Right atrium auricular region (tissue), 2 donors: ENCODE results near the gene PPP1R13B. TPM values are rescaled to one million over a fixed set of nuclear protein-coding genes. Genes with fewer than 3 reads are reported as not detected.

Experiments
- DNase-seq: peaks from one replicate; pipeline ENCODE4 v3.0.0-alpha.2; 2019; ENCODE audit warnings: low spot score
- H3K27ac ChIP-seq, 2 donors: fragments of 200-600 bp; sonication (generic); 1 replicate in 1 of 2; 2 replicates in 1 of 2; pipeline ENCODE4 v1.5.1; 2016 to 2019
- H3K27me3 ChIP-seq, 2 donors: fragments of 200-600 bp; sonication (generic); one replicate each; pipeline versions ENCODE4 v1.5.1 to v1.6.0; 2017 to 2019
- H3K36me3 ChIP-seq: fragments of 200-600 bp; sonication (generic); one replicate; pipeline ENCODE4 v1.5.1; 2016
- H3K4me1 ChIP-seq, 2 donors: fragments of 200-600 bp; sonication (generic); one replicate each; pipeline versions ENCODE4 v1.5.1 to v1.6.0; 2017 to 2019
- H3K4me3 ChIP-seq, 2 donors: fragments of 200-600 bp; sonication (generic); 1 replicate in 1 of 2; 2 replicates in 1 of 2; pipeline ENCODE4 v1.5.1; 2017 to 2019; ENCODE audit warnings: mild to moderate bottlenecking in 1 of 2, moderate library complexity in 1 of 2
- H3K9me3 ChIP-seq, 2 donors: fragments of 200-600 bp; sonication (generic); one replicate each; pipeline ENCODE4 v1.5.1; 2019
- CTCF ChIP-seq, 2 donors: fragments of 200-600 bp; sonication (generic); IDR thresholded peaks; one replicate each; pipeline ENCODE4 v1.5.1; 2019; ENCODE audit warnings: antibody characterized with exemption in 2 of 2
- total RNA-seq, 2 donors: library from RNA; depleted of rRNA; stranded (reverse); fragments of >200 nt; gene quantifications; one replicate each; pipeline ENCODE4 v1.1.0, GENCODE V29; 2016

Gene PPP1R13B
- total RNA-seq, 2 donors from 2014 or later = 45.7 to 47.8 TPM

GRCh38 chr14:103685276-103686211, 161.8 kb downstream of the PPP1R13B start:
- Histone ChIP-seq H3K9me3 (no peaks in the 10 kb centered on the region), H3K27ac (no peak overlapping the region), H3K27me3 (no peaks in the 10 kb centered on the region), H3K36me3 (peaks cover 59% of the 10 kb centered on the region), H3K4me3 (no peak overlapping the region), H3K4me1 (peaks cover 0 to 23% of the 10 kb centered on the region in 2 donors)
- no peak for TF ChIP-seq CTCF (IDR thresholded peaks at IDR 0.05)
- no peak for DNase-seq

DNA sequence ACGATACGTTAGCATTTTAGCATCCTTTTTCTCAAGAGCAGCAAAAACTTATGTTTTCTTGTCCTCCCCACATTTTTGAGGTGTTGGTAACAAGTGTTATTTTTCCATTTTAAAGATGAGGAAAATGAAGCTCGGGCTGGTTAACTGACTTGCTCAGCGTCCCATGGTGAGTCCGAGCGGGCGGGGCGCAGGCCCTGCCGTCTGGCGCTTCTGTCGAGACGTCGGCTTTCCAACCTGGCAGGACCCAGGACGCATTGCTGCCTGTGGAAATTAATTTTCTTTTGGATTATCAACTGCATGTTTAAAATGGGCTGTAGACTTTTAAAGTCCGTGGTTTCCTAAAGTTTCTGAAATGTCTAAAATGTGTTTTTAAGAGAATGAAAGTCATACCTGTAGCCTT, 162.5 kb downstream of the PPP1R13B start:
- no peak for TF ChIP-seq CTCF (IDR thresholded peaks at IDR 0.05)
- Histone ChIP-seq H3K4me1 (peaks cover 0 to 21% of the 10 kb centered on the region in 2 donors), H3K27ac (no peak overlapping the region)

GRCh38 chr14:103684471-103684870, 162.9 kb downstream of the PPP1R13B start:
- no peak for DNase-seq
- H3K4me1 ChIP-seq = peaks cover 0 to 22% of the 10 kb centered on the region in 2 donors
- no peak for TF ChIP-seq CTCF (IDR thresholded peaks at IDR 0.05)
- H3K36me3 ChIP-seq = peaks cover 70% of the 10 kb centered on the region
- H3K4me3 ChIP-seq = no peak overlapping the region
- H3K27ac ChIP-seq = no peak overlapping the region
- H3K27me3 ChIP-seq = no peaks in the 10 kb centered on the region
- H3K9me3 ChIP-seq = no peaks in the 10 kb centered on the region

More for the DNA sequence above, 162.5 kb downstream of the PPP1R13B start:
- no peaks in the 10 kb centered on the region for H3K9me3 ChIP-seq
- H3K4me3 ChIP-seq = no peak overlapping the region
- H3K36me3 ChIP-seq = peaks cover 66% of the 10 kb centered on the region
- DNase-seq = no peak
- no peaks in the 10 kb centered on the region for H3K27me3 ChIP-seq

Other genes with a start within 250 kb of the PPP1R13B start
- gene KLC1, start 218.4 kb downstream of the PPP1R13B start, total RNA-seq = 100 to 1,000 TPM; 185 to 201 TPM
- 1 to 10 TPM; 2.1 to 3.6 TPM for gene XRCC3, start 132.1 kb downstream of the PPP1R13B start, total RNA-seq
- gene ZFYVE21, start 131.8 kb downstream of the PPP1R13B start, total RNA-seq = 10 to 100 TPM; 43.7 to 71.6 TPM
- gene TDRD9, start 80.9 kb upstream of the PPP1R13B start, total RNA-seq = 10 to 100 TPM in 1 of 2 donors, 1 to 10 TPM in 1; 8.6 to 20.8 TPM
- gene RD3L, start 95.0 kb upstream of the PPP1R13B start, total RNA-seq = 10 to 100 TPM in 1 of 2 donors, 1 to 10 TPM in 1; 7.6 to 25.2 TPM
- gene ASPG, start 238.1 kb upstream of the PPP1R13B start, total RNA-seq = 100 to 1,000 TPM in 1 of 2 donors, 10 to 100 TPM in 1; 78.5 to 161 TPM